ENCODE measurements around the gene DICER1.

The DICER1 gene

DNA sequence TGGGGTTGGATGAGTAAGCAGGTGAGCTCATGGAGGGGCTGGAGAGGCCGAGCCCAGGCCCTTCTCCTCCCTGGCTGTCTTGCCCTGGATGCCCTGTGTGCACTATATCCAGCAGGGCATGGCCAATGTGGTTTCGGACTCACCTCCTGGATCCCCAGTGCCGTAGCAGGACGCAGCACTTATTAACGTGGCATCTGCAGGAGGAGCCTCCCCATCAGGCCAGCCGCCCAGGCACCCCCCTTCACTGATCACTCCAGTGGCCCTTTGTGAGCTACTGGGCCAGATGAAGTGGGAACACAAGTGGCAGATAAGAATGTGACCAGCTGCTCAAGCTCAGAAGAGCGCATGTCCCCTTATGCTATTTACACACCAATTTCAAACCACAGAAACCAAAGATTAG lies 43.1 kb upstream of the DICER1 start:
- TF ChIP-seq, protein P1, sequence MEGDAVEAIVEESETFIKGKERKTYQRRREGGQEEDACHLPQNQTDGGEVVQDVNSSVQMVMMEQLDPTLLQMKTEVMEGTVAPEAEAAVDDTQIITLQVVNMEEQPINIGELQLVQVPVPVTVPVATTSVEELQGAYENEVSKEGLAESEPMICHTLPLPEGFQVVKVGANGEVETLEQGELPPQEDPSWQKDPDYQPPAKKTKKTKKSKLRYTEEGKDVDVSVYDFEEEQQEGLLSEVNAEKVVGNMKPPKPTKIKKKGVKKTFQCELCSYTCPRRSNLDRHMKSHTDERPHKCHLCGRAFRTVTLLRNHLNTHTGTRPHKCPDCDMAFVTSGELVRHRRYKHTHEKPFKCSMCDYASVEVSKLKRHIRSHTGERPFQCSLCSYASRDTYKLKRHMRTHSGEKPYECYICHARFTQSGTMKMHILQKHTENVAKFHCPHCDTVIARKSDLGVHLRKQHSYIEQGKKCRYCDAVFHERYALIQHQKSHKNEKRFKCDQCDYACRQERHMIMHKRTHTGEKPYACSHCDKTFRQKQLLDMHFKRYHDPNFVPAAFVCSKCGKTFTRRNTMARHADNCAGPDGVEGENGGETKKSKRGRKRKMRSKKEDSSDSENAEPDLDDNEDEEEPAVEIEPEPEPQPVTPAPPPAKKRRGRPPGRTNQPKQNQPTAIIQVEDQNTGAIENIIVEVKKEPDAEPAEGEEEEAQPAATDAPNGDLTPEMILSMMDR (IDR thresholded peaks at IDR 0.05; ENCODE audit: low read depth, low read length): no peak
- no peak for TF ChIP-seq EZH2phosphoT487 (IDR thresholded peaks at IDR 0.05; ENCODE audit: low read depth)
- H2AFZ ChIP-seq (ENCODE audit: low read depth, low read length): no peak overlapping the region
- H3K4me3 ChIP-seq (ENCODE audit: low read length): no peak overlapping the region
- no peak overlapping the region for H3K4me2 ChIP-seq (ENCODE audit: low read length)
- no peaks in the 10 kb centered on the region for H4K20me1 ChIP-seq (ENCODE audit: insufficient read depth, low read length)
- peaks cover 4% of the 10 kb centered on the region for H3K4me1 ChIP-seq (ENCODE audit: low read length)
- H3K27me3 ChIP-seq (ENCODE audit: low read depth, low read length): peaks cover 4% of the 10 kb centered on the region; the same call in 1 of the 2 replicates
- peaks cover 3% of the 10 kb centered on the region for H3K36me3 ChIP-seq (replicated peaks; ENCODE audit: low read depth, low read length)
- no peaks in the 10 kb centered on the region for H3K9me3 ChIP-seq (ENCODE audit: insufficient read depth, low read length)
- no peak overlapping the region for H3K27ac ChIP-seq (ENCODE audit: low read length)
- no peaks in the 10 kb centered on the region for H3K79me2 ChIP-seq (ENCODE audit: low read length)
- H3K9ac ChIP-seq (ENCODE audit: low read length): no peak overlapping the region

DNA sequence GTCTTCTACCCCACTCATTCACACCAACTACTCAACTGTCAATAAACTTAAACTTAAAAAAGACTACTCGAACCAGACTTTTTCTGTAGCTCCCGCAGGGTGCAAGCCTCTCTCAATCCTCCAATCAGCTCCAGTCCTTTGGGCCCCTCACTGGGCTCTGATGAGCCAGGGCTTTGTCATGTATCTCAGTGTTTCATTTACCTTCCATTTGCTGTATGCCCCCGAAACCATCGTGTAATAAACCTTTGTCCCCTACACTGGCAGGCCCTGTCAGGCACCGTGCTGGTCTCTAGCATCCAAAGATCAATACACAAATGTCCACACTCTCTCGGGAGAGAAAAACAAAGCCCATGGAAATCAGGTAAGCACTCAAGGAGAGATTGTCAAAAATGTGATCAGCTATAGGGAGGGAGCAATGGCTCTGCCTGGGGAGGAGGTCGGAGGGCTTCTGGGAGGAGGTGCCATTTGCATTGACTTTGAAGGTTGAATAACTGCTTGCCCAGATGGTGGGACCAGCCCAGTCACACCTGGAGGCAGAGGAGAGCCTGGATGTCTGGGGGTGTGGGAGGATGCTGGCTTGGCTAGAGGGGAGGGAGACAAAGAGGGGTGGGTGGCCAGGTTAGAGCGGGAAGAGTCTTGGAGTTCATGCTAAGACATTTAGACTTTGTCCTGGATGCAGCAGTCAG lies 42.1 kb upstream of the DICER1 start:
- H3K4me3 ChIP-seq (ENCODE audit: low read length): no peak overlapping the region
- peaks cover 4% of the 10 kb centered on the region for H3K4me1 ChIP-seq (ENCODE audit: low read length)
- H2AFZ ChIP-seq (ENCODE audit: low read depth, low read length): no peak overlapping the region
- H4K20me1 ChIP-seq (ENCODE audit: insufficient read depth, low read length): no peaks in the 10 kb centered on the region
- H3K9ac ChIP-seq (ENCODE audit: low read length): no peak overlapping the region
- H3K36me3 ChIP-seq (replicated peaks; ENCODE audit: low read depth, low read length): no peaks in the 10 kb centered on the region
- H3K79me2 ChIP-seq (ENCODE audit: low read length): no peaks in the 10 kb centered on the region
- no peaks in the 10 kb centered on the region for H3K9me3 ChIP-seq (ENCODE audit: insufficient read depth, low read length)
- no peak for TF ChIP-seq EZH2phosphoT487 (IDR thresholded peaks at IDR 0.05; ENCODE audit: low read depth)
- TF ChIP-seq, protein P1 (IDR thresholded peaks at IDR 0.05; ENCODE audit: low read depth, low read length): no peak
- H3K4me2 ChIP-seq (ENCODE audit: low read length): no peak overlapping the region
- no peak overlapping the region for H3K27ac ChIP-seq (ENCODE audit: low read length)
- H3K27me3 ChIP-seq (ENCODE audit: low read depth, low read length): peaks cover 4% of the 10 kb centered on the region; the same call in 1 of the 2 replicates

DNA sequence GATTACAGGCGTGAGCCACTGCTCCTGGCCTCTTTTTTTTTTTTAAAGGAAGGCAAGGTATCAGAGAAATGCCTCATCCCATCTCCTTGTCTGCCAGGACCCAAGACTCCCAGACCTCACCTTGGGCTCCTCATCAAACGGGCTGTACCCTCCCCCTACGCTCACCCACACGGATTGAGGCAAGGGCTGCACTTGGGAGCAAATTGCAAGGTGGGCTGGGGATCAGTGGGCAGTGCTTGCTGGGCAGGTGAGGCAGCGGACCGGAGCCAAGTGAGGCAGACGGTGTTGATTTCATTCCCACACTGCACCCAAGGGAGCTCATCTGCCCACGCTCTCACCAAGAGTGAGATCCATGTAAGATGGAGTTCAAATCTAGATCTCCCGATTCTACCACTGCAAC lies 41.0 kb upstream of the DICER1 start:
- Histone ChIP-seq H3K4me1 (ENCODE audit: low read length) (peaks cover 4% of the 10 kb centered on the region), H3K27me3 (ENCODE audit: low read depth, low read length) (peaks cover 2% of the 10 kb centered on the region; the same call in 1 of the 2 replicates), H3K79me2 (ENCODE audit: low read length) (no peaks in the 10 kb centered on the region), H3K9ac (ENCODE audit: low read length) (no peak overlapping the region), H3K36me3 (replicated peaks; ENCODE audit: low read depth, low read length) (no peaks in the 10 kb centered on the region), H2AFZ (ENCODE audit: low read depth, low read length) (no peak overlapping the region), H3K27ac (ENCODE audit: low read length) (no peak overlapping the region), H3K4me3 (ENCODE audit: low read length) (no peak overlapping the region), H4K20me1 (ENCODE audit: insufficient read depth, low read length) (no peaks in the 10 kb centered on the region), H3K9me3 (ENCODE audit: insufficient read depth, low read length) (no peaks in the 10 kb centered on the region), H3K4me2 (ENCODE audit: low read length) (no peak overlapping the region)
- TF ChIP-seq EZH2phosphoT487 (IDR thresholded peaks at IDR 0.05; ENCODE audit: low read depth): no peak
- TF ChIP-seq, protein P1 (IDR thresholded peaks at IDR 0.05; ENCODE audit: low read depth, low read length): no peak

DNA sequence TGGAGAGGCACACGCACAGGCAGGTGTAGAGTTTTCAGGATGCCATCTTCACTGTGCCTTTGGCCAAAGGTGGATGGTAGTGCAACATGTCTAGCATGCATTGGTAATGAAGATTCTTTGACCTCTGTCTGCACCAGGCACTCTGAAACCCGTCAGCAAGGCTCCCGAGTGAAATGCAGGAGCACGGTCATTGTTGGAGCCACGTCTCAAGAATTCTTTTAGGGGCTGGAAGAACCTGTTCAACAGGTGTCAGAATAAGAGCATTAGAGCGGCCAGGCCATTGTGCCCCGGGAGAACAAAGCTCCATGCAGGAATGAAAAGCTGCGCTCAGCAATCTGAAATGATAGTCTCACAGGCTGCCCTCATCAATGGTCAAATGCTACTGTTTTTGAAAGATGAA lies 40.2 kb upstream of the DICER1 start:
- Histone ChIP-seq H3K27me3 (ENCODE audit: low read depth, low read length) (no peaks in the 10 kb centered on the region), H2AFZ (ENCODE audit: low read depth, low read length) (no peak overlapping the region), H3K9ac (ENCODE audit: low read length) (no peak overlapping the region), H3K4me3 (ENCODE audit: low read length) (no peak overlapping the region), H4K20me1 (ENCODE audit: insufficient read depth, low read length) (no peaks in the 10 kb centered on the region), H3K79me2 (ENCODE audit: low read length) (no peaks in the 10 kb centered on the region), H3K27ac (ENCODE audit: low read length) (no peak overlapping the region), H3K36me3 (replicated peaks; ENCODE audit: low read depth, low read length) (no peaks in the 10 kb centered on the region), H3K4me2 (ENCODE audit: low read length) (no peak overlapping the region), H3K4me1 (ENCODE audit: low read length) (peaks cover 4% of the 10 kb centered on the region), H3K9me3 (ENCODE audit: insufficient read depth, low read length) (no peaks in the 10 kb centered on the region)
- no peak for TF ChIP-seq EZH2phosphoT487 (IDR thresholded peaks at IDR 0.05; ENCODE audit: low read depth)
